GM21515 (cell line): ENCODE measurements around the gene ROBO4.
A peak's percentile ranks its signal among the peaks of the same experiment; 100 is the strongest.

Experiments
- ATAC-seq: cut with Tn5 transposase; IDR thresholded peaks from one replicate; pipeline ENCODE4 v1.9.1; 2021; ENCODE audit not compliant: unreplicated experiment

Gene ROBO4

DNA sequence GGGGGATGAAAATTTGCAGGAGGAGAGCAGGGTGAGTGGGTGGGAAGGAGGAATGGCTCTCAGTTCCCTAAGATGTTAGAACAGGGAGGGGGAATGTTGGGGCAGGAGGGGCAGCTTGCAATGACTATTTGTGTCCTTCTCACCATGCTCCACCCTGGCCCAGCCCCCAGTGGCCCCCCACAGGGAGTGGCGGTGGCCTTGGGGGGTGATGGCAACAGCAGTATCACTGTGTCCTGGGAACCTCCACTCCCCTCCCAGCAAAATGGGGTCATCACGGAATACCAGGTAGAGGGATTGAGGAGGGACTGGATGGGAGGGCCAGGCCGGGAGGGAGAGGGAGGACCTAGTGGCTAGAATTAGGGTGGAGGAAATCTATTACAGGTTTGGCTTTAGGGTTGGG, 22.3 kb downstream of the ROBO4 start:
- ATAC-seq: no peak

DNA sequence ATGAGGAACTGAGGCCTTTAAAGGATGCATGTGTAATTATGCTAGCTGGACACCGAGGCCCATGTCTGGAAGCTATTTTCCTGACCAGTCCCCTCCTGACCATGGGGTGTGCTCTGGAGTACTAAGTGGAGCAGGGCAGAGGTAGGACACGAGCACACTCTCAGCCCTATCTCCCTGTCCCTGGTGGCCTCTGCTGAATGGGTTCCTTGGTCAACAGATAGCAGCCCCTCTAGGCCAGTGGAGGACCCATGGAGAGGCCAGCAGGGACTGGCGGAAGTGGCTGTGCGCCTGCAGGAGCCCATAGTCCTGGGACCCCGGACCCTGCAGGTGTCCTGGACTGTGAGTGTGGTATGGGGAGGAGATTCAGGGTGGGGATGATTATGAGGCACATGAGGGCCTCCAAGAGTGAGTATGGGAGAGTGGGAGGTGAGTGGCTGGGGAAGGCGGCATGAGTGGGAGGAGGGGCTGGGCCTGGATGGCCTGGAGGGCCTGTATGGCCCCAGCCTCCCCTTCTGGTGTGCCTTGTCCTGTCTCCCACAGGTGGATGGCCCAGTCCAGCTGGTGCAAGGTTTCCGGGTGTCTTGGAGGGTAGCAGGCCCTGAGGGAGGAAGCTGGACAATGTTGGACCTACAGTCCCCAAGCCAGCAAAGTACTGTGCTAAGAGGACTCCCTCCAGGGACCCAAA, 23.0 kb downstream of the ROBO4 start:
- ATAC-seq: no peak

DNA sequence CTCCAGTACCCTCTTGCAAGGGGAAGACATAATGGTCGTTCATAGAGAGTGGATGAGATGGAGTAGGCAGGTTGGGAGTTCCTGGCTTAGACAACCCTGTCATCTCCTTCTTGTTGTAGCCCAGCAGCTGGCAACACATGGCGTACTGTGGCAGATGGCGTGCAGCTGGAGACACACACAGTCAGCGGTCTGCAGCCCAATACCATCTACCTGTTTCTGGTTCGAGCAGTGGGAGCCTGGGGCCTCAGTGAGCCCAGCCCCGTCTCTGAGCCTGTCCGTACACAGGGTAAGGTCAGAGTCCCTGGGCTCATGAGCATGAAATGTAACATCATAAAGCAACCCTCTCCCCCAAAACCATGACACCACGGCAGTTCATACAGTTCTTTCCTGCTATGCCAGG, 23.7 kb downstream of the ROBO4 start:
- no peak for ATAC-seq

DNA sequence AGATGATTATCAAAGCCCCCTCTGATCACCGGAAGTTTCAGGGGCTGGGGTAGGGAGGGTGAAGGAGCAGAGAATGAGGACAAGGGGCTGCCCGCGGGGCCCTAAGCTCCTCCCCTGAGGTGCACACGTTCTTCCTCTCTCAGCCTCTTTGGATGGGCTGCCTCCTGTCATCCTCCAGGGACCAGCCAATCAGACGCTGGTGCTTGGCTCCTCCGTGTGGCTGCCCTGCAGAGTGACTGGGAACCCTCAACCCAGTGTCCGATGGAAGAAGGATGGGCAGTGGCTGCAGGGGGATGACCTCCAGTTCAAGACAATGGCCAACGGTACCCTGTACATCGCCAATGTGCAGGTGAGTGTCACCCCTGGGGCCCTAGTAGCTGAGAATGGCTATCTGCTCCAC, 24.9 kb downstream of the ROBO4 start:
- ATAC-seq: no peak

DNA sequence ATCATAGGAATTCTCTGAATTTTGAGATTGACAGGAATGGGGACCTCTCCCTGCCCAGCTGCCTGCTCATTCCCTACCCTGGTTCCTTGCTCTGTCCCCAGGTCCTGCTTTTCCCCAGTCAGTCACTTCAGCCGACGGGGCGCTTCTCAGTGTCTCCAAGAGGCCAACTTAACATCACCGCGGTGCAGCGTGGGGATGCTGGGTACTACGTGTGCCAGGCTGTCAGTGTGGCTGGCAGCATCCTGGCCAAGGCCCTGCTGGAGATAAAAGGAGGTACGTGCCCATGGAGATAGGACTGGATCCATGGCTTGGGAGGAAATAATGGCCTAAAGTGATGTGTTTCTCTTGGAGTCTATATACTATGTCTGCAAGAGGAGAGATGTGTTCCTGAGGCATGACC, 25.4 kb downstream of the ROBO4 start:
- no peak for ATAC-seq

DNA sequence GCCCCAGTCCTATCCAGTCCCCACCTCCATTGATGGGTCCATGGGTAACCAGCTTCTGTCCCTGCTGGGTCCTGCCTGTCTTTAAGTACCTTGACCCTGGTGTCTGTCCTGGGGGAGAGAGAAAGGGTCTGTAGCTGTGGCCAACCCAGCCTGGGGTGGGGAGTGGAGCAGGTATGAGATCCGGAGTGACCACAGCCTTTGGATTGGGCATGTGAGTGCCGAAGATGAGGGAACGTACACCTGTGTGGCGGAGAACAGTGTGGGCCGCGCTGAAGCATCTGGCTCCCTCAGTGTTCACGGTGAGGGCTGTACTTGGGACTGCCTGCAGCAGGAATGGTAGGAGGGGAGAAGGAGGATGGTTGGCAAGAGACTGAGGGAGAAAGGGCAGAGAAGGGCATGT, 27.2 kb downstream of the ROBO4 start:
- no peak for ATAC-seq

DNA sequence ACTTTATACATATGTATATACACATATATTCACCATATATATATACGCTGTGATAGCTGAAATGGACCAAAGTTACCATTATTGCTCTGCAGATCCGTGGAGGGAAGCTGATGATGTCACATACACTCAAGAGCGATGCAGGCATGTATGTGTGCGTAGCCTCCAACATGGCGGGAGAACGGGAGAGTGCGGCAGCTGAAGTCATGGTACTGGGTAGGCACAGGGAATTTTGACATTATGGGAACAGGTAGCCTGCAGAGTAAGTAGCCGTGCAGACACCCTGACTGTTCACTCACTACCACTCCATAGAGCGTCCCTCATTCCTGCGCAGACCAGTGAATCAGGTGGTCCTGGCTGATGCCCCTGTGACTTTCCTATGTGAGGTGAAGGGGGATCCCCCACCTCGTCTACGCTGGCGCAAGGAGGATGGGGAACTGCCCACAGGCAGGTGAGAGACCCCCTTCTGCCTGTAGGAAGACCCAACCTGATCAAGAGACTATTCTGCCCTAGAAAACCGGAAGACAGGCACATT, 27.7 kb downstream of the ROBO4 start:
- ATAC-seq: no peak

DNA sequence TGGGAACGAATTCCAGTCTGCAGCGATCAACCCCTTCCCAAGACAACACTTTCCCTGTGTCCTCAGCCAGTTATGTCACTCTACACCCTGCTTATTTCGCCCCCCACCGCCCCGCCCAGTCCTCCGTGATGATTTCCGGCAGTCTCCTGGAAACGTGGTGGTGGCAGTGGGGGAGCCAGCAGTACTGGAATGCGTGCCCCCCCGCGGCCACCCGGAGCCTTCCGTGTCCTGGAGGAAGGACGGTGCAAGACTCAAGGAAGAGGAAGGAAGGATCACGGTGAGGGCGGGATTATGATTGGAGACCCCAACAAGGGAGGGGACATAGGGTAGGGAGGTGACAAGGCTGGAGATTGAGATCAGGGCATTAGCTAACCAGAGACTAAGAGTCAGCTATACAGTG, 28.3 kb downstream of the ROBO4 start:
- ATAC-seq: no peak

DNA sequence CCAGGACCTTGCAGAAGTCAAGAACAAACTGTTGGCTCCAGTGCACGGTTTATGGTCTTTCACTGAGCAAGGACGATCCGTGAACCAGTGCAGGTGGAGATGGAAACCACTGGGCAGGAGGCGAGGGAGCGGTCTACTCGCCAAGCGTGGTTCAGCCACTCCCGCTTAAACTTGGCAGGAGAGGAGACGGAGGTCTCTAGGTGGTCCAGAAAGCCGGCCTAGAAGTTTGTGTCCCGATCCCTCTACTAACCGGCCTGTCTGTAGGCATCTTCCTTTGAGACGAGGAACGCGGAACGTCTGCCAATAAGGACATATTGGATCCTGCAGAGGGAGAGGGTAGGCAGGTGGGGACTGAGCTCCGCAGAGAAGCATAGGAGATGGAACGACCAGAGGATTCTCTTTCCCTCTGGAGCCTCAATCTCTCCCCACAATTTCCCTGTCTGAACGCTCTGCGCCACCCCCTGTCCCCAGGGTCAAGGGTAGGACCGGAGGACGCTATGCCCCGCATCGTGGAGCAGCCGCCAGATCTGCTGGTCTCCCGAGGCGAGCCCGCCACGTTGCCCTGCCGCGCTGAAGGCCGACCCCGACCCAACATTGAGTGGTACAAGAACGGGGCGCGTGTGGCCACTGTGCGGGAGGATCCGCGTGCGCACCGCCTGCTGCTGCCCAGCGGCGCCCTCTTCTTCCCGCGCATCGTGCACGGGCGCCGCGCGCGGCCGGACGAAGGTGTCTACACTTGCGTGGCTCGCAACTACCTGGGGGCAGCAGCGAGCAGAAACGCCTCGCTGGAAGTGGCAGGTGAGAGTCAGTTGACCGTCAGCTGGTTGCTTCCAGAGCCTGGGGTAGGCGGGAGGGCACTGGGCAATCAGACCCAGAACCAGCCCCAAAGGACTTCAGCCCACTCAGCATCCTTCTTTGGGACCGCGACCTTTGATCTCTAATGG, 29.1 kb downstream of the ROBO4 start:
- ATAC-seq: no peak

DNA sequence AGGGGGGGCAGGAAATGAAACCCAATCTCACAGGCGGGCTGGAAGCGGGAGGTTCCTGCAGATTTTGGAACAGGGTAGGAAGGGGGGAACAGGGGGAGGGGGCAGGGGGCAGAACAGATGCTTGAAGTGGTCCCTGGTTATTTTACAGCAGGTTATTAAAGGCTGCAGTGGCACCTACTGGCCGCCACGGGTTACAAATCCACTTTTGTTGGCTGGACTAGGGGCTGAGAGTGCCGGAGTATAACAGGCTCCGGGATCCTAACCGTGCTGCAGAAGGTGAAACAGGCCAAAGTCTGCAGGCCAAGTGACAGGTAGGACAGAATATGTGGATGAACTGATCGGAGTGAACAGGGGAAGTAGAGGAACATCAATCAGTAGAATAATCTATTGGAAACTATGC, 30.0 kb downstream of the ROBO4 start:
- no peak for ATAC-seq

DNA sequence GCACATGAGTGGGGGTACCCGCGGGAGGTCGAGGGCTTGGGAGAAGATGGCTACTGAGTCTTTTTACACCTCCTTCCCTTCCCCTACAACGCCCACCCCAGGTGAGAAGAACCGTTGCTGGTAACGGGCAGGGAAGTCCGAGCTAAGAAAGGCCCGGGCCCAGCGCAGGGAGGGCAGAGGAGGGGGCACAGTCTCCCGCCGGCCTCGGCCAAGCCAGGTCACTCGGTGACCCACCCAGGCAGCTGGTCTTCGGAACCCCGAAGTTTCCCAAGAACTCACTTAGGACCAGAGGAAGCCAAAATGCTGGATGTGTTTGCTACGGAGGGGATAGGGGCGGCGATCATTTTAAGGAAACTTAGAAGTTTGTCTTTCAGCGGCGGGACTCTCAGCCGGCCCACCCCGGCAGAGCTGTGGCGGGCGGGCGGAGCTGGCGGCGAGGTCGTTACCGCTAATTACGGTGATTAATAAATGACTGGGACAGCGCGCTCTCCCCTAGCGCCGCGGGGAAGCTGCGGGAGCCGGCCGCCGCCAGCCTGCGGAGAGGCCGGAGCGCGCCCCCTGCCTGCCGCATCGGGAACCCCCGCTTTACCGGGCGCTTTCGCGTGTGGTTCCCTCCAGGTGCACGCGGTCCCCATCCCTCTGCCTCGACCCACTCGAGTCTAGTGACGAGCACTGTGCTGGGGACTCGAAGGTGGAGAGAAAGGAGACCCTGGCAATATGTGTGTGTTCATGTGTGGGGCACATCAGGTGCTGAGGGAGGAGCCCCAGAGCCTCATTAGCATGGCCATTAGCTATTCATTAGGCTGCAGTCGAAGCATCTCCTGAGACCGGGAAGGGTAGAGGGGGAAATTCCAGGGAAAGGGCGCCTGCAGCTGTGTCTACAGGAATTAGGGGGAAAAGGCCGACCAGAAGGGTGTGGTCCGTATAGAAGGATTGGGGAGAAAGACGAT, 31.5 kb downstream of the ROBO4 start:
- peak; percentile 60 for ATAC-seq

DNA sequence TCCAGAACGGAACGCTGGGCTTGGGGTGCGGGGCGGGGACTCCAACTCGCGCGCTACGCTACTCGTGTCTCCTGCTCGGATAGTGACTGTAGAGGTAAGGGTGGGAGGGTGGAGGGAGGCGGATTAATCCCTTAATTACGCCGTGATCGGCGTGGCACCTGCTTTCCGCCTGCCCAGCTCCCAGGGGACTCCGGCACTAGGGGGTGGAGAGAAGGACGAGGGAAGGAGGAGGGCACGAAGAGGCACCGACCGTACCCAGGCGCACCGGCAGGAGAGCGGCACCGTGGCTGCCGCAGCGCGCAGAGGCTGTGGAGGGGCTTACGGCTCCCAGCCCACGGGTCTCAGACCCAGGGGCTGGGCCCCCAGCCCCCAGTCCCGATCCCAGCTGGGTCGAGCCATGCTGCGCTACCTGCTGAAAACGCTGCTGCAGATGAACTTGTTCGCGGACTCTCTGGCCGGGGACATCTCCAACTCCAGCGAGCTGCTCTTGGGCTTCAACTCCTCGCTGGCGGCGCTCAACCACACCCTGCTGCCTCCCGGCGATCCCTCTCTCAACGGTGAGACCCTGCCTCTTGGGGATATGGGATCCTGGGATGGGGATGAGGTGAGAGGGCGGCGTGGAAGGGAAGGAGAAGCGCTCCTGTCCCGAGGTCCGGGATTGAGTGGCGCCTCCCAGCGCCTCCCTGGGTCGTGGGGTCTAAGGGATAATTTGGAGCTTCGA, 32.3 kb downstream of the ROBO4 start, which contains the start of gene ROBO3:
Gene ROBO3, plus strand, starts transcription at position 252 of the 721 bp plus-strand sequence. Its CDS starts 146 bp downstream, at position 398.
- ATAC-seq: no peak

DNA sequence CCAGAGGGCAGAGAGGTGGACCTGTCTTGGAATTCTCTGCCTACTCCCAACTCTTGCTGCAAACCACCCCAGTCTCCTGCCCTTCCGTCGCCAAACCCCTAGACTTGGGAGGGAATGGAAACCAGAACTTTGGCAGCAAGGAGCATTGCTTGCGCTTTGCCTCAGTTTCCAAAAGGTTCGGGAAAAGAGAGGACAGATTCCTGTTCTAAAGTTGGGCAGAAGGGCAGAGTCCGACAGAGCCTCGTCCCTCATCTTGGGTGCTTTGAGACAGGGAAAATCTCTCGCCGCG, 32.8 kb downstream of the ROBO4 start:
- ATAC-seq: no peak

DNA sequence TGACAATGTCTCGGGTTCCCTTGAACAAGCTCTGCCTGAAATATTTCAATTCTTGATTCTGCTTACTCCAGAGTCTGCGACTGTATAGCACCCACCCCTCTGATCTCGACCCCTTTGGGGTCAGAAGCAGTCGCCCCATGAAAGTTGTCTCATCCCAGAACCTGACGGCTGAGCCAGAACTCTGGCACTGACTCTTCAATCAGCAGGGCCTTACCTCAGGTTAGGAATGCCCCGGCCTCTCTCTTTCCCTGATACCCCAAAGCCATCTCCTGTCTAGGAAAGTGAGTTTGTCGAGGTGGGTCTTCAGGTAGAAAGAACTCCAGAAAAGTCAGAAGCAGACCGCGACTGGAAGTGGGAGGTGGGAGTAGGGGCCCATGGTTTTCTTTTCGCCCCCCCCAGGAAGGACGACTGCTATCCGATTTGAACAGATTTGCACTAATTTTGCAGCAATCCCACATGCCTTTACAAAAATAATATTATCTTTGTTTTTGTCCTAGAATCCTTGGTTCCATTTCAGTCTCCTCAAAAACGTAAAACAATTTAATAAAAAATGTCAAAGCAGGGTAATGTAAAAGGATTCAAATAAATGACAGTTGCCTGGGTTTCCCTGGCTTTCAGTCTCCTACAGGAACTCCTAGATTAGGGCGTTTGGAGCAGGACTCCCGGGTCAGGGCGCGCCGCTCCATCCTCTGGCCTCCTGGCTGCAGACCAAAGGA, 33.3 kb downstream of the ROBO4 start:
- ATAC-seq: no peak

DNA sequence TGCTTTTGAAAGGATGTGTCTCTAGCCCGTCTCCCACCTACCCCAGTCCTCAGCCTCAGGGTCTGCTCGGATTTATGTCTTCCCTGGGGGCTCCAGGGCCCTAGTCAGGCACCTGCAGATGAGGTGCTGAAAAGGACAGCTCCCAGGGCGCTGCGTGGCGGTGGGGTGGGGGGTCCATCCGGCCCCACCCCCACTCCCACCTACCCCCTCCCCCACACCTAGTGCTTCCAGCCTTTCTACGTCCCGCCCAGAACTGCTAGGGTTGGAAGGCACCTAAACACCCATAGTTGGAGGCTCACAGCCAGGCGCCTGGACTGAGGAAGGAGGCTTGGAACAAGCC, 33.9 kb downstream of the ROBO4 start:
- no peak for ATAC-seq

DNA sequence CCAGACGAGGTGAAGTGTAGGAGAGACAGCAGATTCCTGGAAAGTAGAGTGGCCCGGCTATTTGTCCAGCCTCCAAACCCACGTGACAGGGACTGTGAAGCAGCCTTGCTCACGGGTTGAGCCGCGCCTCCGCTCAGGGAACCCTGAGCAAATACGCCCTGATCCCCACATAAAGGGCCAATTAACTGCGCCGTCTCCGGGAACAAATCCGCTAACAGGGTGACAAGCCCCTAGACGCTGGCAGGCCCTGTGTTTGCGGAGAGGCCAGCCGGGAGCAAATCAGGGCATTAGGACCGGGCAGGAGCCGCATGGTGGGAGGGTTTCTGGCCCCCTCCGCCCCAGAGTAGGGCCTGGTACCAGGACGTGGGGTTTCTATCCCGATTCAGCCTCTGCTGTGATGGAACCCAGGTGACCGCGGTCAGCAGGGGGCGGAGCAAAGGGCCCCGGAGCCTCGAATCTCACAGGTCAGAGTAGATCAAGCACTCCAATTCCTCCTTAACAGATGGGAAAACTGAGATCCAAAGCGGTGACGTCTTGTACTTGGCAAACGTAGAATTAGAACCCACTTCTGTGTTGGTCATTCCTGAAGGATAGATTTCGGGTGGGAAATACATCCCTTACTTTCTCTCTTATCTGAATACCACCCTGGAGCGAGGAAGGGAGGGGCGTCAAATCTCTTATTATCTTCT, 34.4 kb downstream of the ROBO4 start:
- no peak for ATAC-seq

DNA sequence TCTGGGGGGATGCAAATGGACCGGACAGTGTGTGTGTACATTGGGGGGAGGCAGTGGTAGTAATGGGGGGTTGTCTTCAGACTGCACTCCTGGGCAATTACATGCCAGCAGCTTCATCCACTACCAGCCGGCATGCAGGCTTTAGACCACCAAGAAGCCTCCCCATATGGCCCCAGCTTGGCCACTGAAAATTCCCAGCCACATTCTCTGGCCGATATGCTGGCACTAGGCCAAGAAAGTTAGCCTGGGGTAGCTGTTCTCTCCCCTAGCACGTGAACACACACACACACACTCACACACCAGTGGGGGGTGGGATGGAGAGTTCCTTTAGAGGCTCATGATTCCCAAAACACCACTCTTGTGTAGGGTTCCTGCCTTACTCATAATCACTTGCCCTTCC, 36.0 kb downstream of the ROBO4 start:
- ATAC-seq: no peak

DNA sequence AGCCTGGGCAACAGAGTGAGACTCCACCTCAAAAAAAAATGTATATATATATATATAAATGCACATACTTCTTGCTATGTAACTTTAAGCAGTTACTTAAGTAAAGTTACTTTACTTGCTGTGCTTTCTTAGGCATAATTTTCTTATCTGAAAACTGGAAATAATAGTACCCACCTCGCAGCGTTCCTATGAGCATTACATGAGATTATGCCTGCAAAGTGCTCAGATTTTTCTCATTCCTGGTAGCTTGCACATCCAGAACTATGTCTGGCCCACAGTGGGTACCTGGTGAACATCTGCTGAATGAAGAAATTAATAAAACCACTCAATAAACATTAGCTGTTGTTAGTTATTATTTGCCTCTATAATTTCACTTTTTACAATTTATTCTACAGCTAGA, 38.5 kb downstream of the ROBO4 start:
- ATAC-seq: no peak

DNA sequence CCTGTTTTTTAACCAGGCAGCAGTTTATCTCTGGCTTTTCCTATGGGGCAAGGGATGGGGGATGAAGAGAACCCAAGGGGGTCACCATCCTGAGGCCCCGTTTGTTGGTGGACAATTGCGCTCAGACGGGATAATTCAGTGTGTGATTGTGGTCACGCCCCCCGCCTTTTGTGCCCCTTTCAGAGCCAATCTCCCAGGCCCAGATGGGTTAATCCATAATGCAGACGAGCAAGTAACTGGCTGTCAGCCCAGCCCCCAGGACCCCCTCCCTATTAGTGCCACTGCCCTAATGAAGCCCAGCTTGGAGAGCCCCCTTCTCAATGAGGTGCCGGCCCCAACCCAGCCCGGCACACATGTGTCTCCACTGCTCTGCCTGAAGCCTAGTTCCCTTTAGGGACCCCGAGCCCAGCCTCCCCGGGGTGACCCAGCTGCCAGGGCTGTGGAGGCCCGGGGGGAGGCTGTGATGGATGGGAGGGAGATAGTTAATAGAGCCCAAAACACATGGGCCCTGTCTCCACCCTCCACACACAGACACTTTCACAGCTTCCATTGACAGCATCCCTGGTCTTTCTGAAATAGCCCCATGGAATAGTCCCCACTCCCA, 51.5 kb downstream of the ROBO4 start:
- ATAC-seq: no peak
